Karpas-422 (cell line): Measurements from ENCODE around the gene FYB2. TPM values are rescaled to one million over a fixed set of nuclear protein-coding genes. Genes with fewer than 3 reads are reported as not detected.

Source experiments
- DNase-seq: peaks from one replicate; pipeline ENCODE4 v3.0.0-alpha.2; 2015
- H2AFZ ChIP-seq: fragments of 200-600 bp; sonication (generic); 2 replicates; pipeline ENCODE4 v1.6.1; 2014; ENCODE audit warnings: antibody characterized with exemption, low read length, mixed read lengths
- H3K27ac ChIP-seq: fragments of 200-600 bp; sonication (generic); 2 replicates; pipeline ENCODE4 v1.5.1; 2014; ENCODE audit warnings: mild to moderate bottlenecking, low read length, moderate library complexity
- H3K27me3 ChIP-seq: fragments of 200-600 bp; sonication (generic); 2 replicates; pipeline ENCODE4 v1.6.1; 2014; ENCODE audit warnings: low read length, mixed read lengths
- H3K36me3 ChIP-seq: fragments of 200-600 bp; sonication (generic); 2 replicates; pipeline ENCODE4 v1.6.1; 2014; ENCODE audit warnings: low read length, mixed read lengths; ENCODE audit not compliant: insufficient read depth
- H3K4me1 ChIP-seq: fragments of 200-600 bp; sonication (generic); 2 replicates; pipeline ENCODE4 v1.6.1; 2014; ENCODE audit warnings: mild to moderate bottlenecking, low read length, mixed read lengths
- H3K4me2 ChIP-seq: fragments of 200-600 bp; sonication (generic); 2 replicates; pipeline ENCODE4 v1.6.1; 2014; ENCODE audit warnings: low read length, low read depth, mild to moderate bottlenecking; ENCODE audit not compliant: poor library complexity, severe bottlenecking
- H3K4me3 ChIP-seq: fragments of 200-600 bp; sonication (generic); 2 replicates; pipeline ENCODE4 v1.5.1; 2014; ENCODE audit warnings: mild to moderate bottlenecking, antibody characterized with exemption, low read length, mixed read lengths
- H3K79me2 ChIP-seq: fragments of 200-600 bp; sonication (generic); 2 replicates; pipeline ENCODE4 v1.6.1; 2014; ENCODE audit warnings: mild to moderate bottlenecking, low read length, mixed read lengths
- H3K9ac ChIP-seq: fragments of 200-600 bp; sonication (generic); 2 replicates; pipeline ENCODE4 v1.6.0; 2014; ENCODE audit warnings: low read length
- H3K9me2 ChIP-seq: fragments of 200-600 bp; sonication (generic), shearing (Covaris generic); replicated peaks from 2 replicates; pipeline ENCODE4 v1.6.0; 2014; ENCODE audit warnings: mild to moderate bottlenecking, low read length, moderate library complexity; ENCODE audit not compliant: insufficient read depth
- H3K9me3 ChIP-seq: fragments of 300-700, 200-600 bp; sonication (generic); 2 replicates; pipeline ENCODE4 v1.6.1; 2014; ENCODE audit warnings: low read length, mixed read lengths
- H4K20me1 ChIP-seq: fragments of 200-600 bp; sonication (generic); 2 replicates; pipeline ENCODE4 v1.6.1; 2014; ENCODE audit warnings: mild to moderate bottlenecking, antibody characterized with exemption, low read length, low read depth; ENCODE audit not compliant: insufficient read depth
- total RNA-seq: library from RNA; depleted of rRNA; stranded (reverse); fragments of >200 nt; shearing (Covaris generic); gene quantifications from 2 replicates; pipeline ENCODE4 v1.2.3, GENCODE V29; 2014; ENCODE audit warnings: low replicate concordance

FYB2 gene
- total RNA-seq, 1 experiment from 2014 or later: not detected

DNA sequence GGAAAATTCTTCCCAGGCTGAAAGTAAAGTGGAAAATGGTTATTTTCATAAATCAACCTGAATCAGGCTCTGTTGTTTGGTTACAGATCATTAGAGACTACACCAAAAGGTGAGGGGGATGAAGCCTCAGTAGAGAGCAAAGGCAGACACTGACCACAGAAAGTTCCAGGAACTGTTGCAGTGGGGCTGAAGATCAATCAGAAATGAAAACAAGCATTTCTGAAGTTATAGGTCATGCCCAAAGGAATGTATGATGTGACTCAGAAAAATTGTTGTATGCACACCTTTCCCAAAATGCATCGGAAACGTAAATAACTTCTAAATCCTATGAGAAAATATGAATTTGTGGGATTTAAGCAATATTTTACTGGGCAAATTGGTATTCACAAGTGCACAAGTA lies 63.3 kb downstream of the FYB2 start:
- Histone ChIP-seq H3K4me3 (no peak overlapping the region), H3K4me1 (no peaks in the 10 kb centered on the region), H3K27ac (no peak overlapping the region), H3K4me2 (no peak overlapping the region), H3K79me2 (no peaks in the 10 kb centered on the region), H2AFZ (no peak overlapping the region), H3K36me3 (no peaks in the 10 kb centered on the region), H3K9me2 (no peaks in the 10 kb centered on the region), H3K9ac (no peak overlapping the region), H3K9me3 (no peaks in the 10 kb centered on the region), H3K27me3 (no peaks in the 10 kb centered on the region; the same call in 1 of the 2 replicates), H4K20me1 (no peaks in the 10 kb centered on the region)
- no peak for DNase-seq

- H3K27me3 ChIP-seq: no peaks in the 10 kb centered on the region; the same call in 1 of the 2 replicates
- no peaks in the 10 kb centered on the region for H3K4me1 ChIP-seq
- no peaks in the 10 kb centered on the region for H3K36me3 ChIP-seq
- no peak for DNase-seq
- H3K4me3 ChIP-seq: no peak overlapping the region
- no peaks in the 10 kb centered on the region for H3K9me3 ChIP-seq
- no peak overlapping the region for H3K9ac ChIP-seq
- H4K20me1 ChIP-seq: no peaks in the 10 kb centered on the region
- no peaks in the 10 kb centered on the region for H3K79me2 ChIP-seq
- no peak overlapping the region for H3K4me2 ChIP-seq
- no peak overlapping the region for H2AFZ ChIP-seq
- H3K9me2 ChIP-seq: no peaks in the 10 kb centered on the region
- no peak overlapping the region for H3K27ac ChIP-seq
Measured at GRCh38 chr1:56754708-56755479, 64.3 kb downstream of the FYB2 start.

DNA sequence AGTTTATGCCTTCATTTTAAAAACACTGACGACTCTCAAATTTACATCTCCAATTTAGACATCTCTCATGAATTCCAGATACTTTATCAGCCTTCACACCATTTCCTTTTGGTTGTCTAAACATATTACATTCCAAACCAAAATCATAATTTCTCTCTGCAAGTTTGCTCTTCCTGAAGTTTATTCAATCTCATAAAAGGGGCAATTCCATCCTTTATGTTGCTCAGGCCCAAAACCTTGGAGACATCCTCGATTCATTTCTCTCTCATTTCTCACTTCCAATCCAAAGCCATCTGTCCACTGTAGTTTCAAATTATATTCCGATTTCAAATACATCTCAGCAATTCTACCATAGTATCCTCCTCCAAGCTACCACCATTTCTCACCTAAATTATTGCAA lies 74.0 kb downstream of the FYB2 start:
- H3K9me3 ChIP-seq: no peaks in the 10 kb centered on the region
- H3K4me2 ChIP-seq: no peak overlapping the region
- H3K4me3 ChIP-seq: no peak overlapping the region
- H3K36me3 ChIP-seq: no peaks in the 10 kb centered on the region
- no peaks in the 10 kb centered on the region for H3K9me2 ChIP-seq
- H3K79me2 ChIP-seq: no peaks in the 10 kb centered on the region
- H4K20me1 ChIP-seq: no peaks in the 10 kb centered on the region
- no peak for DNase-seq
- H3K27me3 ChIP-seq: no peaks in the 10 kb centered on the region
- H3K4me1 ChIP-seq: no peaks in the 10 kb centered on the region
- no peak overlapping the region for H2AFZ ChIP-seq
- H3K9ac ChIP-seq: no peak overlapping the region
- H3K27ac ChIP-seq: no peak overlapping the region

GRCh38 chr1:56728964-56729363 lies 90.2 kb downstream of the FYB2 start:
- H3K27ac ChIP-seq: no peak overlapping the region
- H3K4me2 ChIP-seq: no peak overlapping the region
- H3K9me3 ChIP-seq: no peaks in the 10 kb centered on the region
- H4K20me1 ChIP-seq: no peaks in the 10 kb centered on the region
- no peaks in the 10 kb centered on the region for H3K4me1 ChIP-seq
- H3K79me2 ChIP-seq: no peaks in the 10 kb centered on the region
- H3K9me2 ChIP-seq: no peaks in the 10 kb centered on the region
- no peak overlapping the region for H3K4me3 ChIP-seq
- no peaks in the 10 kb centered on the region for H3K27me3 ChIP-seq
- no peak overlapping the region for H3K9ac ChIP-seq
- H2AFZ ChIP-seq: no peak overlapping the region
- no peaks in the 10 kb centered on the region for H3K36me3 ChIP-seq
- no peak for DNase-seq

DNA sequence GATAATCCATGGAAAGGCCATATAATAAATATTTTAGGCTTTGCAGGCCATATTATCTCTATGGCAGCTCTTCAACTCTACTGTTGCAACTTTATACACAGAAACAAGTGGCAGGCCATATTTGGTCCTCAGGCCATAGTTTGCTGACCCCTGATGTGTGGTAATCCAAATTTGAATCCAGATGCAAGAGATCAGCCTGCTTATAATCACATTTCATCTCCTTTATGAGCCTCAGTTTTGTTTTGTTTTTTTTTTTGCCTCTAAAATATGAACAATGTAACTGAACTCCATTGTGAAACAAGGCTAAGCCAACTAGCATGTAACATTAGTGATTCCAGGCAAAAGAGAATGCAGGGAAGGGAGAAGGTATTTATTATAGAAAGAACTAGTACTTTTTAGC lies 92.5 kb downstream of the FYB2 start:
- Histone ChIP-seq H3K27ac (no peak overlapping the region), H2AFZ (no peak overlapping the region), H3K4me3 (no peak overlapping the region), H3K79me2 (no peaks in the 10 kb centered on the region), H3K9me2 (no peaks in the 10 kb centered on the region), H3K27me3 (no peaks in the 10 kb centered on the region), H3K9me3 (no peaks in the 10 kb centered on the region), H3K4me1 (no peaks in the 10 kb centered on the region), H4K20me1 (no peaks in the 10 kb centered on the region), H3K9ac (no peak overlapping the region), H3K36me3 (no peaks in the 10 kb centered on the region), H3K4me2 (no peak overlapping the region)
- no peak for DNase-seq

DNA sequence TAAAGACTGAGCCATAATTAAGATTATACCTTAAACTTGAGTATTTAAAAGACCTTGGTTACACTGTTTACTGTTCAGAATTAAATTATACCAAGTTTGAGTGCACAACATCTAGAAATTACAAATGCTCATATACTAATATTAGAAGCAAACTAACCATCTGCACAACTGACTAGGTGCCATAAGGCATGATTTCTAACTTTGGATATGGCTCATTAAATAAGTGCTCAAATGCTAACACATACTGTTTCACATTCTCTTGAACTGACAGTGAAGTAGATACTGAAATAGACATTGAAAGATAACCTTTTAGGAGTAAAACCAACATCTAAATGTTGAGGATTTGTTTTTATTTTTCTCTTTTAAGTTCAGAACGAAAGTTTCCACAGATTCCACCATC lies 100.0 kb downstream of the FYB2 start:
- no peak overlapping the region for H3K9ac ChIP-seq
- H3K4me3 ChIP-seq: no peak overlapping the region
- DNase-seq: no peak
- no peak overlapping the region for H3K27ac ChIP-seq
- no peaks in the 10 kb centered on the region for H3K79me2 ChIP-seq
- no peaks in the 10 kb centered on the region for H3K9me3 ChIP-seq
- no peaks in the 10 kb centered on the region for H3K4me1 ChIP-seq
- no peaks in the 10 kb centered on the region for H3K36me3 ChIP-seq
- H4K20me1 ChIP-seq: no peaks in the 10 kb centered on the region
- H2AFZ ChIP-seq: no peak overlapping the region
- H3K27me3 ChIP-seq: no peaks in the 10 kb centered on the region
- no peaks in the 10 kb centered on the region for H3K9me2 ChIP-seq
- no peak overlapping the region for H3K4me2 ChIP-seq

DNA sequence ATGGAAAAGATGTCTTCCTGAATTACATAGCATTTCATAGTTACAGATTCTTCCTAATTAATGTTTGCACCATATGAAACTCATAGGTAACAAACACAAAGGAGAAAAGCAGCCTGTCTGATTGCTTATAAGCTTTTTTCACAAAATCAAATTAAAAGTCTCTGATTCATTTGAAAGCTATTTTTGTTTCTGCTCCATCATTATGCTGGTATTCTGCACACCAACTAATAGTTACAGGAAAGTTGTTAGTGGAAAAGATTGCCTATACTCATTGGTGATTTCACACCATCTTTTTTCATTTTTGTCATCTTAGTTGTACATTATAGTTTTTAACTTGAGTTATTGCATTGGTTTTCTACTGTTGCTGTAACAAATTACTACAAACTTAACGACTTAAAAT lies 104.0 kb downstream of the FYB2 start:
- H4K20me1 ChIP-seq: no peaks in the 10 kb centered on the region
- H3K79me2 ChIP-seq: no peaks in the 10 kb centered on the region
- H3K9me2 ChIP-seq: no peaks in the 10 kb centered on the region
- H3K36me3 ChIP-seq: no peaks in the 10 kb centered on the region
- H3K9me3 ChIP-seq: no peaks in the 10 kb centered on the region
- H3K27ac ChIP-seq: no peak overlapping the region
- H2AFZ ChIP-seq: no peak overlapping the region
- no peak for DNase-seq
- H3K4me2 ChIP-seq: no peak overlapping the region
- H3K9ac ChIP-seq: no peak overlapping the region
- H3K4me3 ChIP-seq: no peak overlapping the region
- no peaks in the 10 kb centered on the region for H3K4me1 ChIP-seq
- no peaks in the 10 kb centered on the region for H3K27me3 ChIP-seq

DNA sequence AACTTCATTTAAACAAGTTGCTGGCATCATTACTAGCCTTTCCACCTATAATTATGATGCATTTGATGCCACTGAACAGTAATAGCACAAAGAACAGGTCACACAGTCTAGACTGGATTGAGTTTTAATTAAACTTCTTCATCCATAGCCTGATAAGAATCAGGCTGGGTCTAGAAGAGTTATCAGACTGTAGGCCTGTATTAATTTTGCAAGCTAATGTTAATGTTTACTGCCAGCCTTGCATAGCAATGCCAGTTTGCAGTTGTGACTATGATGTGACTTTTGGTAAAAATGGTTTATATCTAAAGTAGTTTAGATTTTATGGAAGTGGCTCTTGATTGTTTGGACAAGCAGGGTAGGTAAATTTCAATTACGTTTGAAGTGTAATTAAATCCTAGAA lies 106.1 kb downstream of the FYB2 start:
- H4K20me1 ChIP-seq: no peaks in the 10 kb centered on the region
- H3K4me2 ChIP-seq: no peak overlapping the region
- no peak overlapping the region for H3K9ac ChIP-seq
- no peaks in the 10 kb centered on the region for H3K79me2 ChIP-seq
- H3K4me3 ChIP-seq: no peak overlapping the region
- no peak overlapping the region for H3K27ac ChIP-seq
- no peaks in the 10 kb centered on the region for H3K27me3 ChIP-seq
- H3K36me3 ChIP-seq: no peaks in the 10 kb centered on the region
- no peaks in the 10 kb centered on the region for H3K9me3 ChIP-seq
- DNase-seq: no peak
- no peak overlapping the region for H2AFZ ChIP-seq
- no peaks in the 10 kb centered on the region for H3K9me2 ChIP-seq
- no peaks in the 10 kb centered on the region for H3K4me1 ChIP-seq
